ENCODE data around the gene FOXL1.

FOXL1 gene

GRCh38 chr16:86567701-86568581, 10.4 kb upstream of the FOXL1 start:
- no peak overlapping the region for H3K27ac ChIP-seq (ENCODE audit: low read depth, low read length, poor library complexity, severe bottlenecking)
- no peaks in the 10 kb centered on the region for H4K20me1 ChIP-seq (ENCODE audit: insufficient read depth, low read length)
- peaks cover 48% of the 10 kb centered on the region for H3K4me1 ChIP-seq (ENCODE audit: insufficient read depth, low read length, severe bottlenecking)
- H3K9me3 ChIP-seq (ENCODE audit: low read length): no peaks in the 10 kb centered on the region
- no peaks in the 10 kb centered on the region for H3K36me3 ChIP-seq (ENCODE audit: insufficient read depth, low read length)
- no peak overlapping the region for H3K4me2 ChIP-seq (ENCODE audit: low read length)
- H3K79me2 ChIP-seq (ENCODE audit: insufficient read depth, low read length): peaks cover 8% of the 10 kb centered on the region; the same call in 1 of the 2 replicates
- H3K27me3 ChIP-seq (ENCODE audit: insufficient read depth, low read length): no peaks in the 10 kb centered on the region; the same call in 1 of the 2 replicates
- H3K4me3 ChIP-seq (ENCODE audit: low read depth, low read length, poor library complexity, severe bottlenecking): no peak overlapping the region
- TF ChIP-seq EZH2 (IDR thresholded peaks at IDR 0.05; ENCODE audit: borderline replicate concordance, low read length): no peak
- TF ChIP-seq CTCF (IDR thresholded peaks at IDR 0.05; ENCODE audit: low read length): no peak
- H2AFZ ChIP-seq (ENCODE audit: low read length): no peak overlapping the region
- 0 out of 2 replicates have a peak, but pooled peaks cover 3% of the 10 kb centered on the region for H3F3A ChIP-seq (ENCODE audit: insufficient read depth, low read length)
- no peak overlapping the region for H3K9ac ChIP-seq (ENCODE audit: low read length)
- H3K9me2 ChIP-seq (ENCODE audit: low read depth, low read length): no peaks in the 10 kb centered on the region

- 0 out of 2 replicates have a peak, but pooled peaks cover 3% of the 10 kb centered on the region for H3F3A ChIP-seq (ENCODE audit: insufficient read depth, low read length)
- H2AFZ ChIP-seq (ENCODE audit: low read length): no peak overlapping the region
- TF ChIP-seq CTCF (IDR thresholded peaks at IDR 0.05; ENCODE audit: low read length): no peak
- no peak for TF ChIP-seq EZH2 (IDR thresholded peaks at IDR 0.05; ENCODE audit: borderline replicate concordance, low read length)
- peak overlapping the region; percentile 70 for H3K4me2 ChIP-seq (ENCODE audit: low read length)
- peak overlapping the region; percentile 91 for H3K27ac ChIP-seq (ENCODE audit: low read depth, low read length, poor library complexity, severe bottlenecking)
- no peaks in the 10 kb centered on the region for H3K9me2 ChIP-seq (ENCODE audit: low read depth, low read length)
- H3K9me3 ChIP-seq (ENCODE audit: low read length): no peaks in the 10 kb centered on the region
- no peaks in the 10 kb centered on the region; the same call in 1 of the 2 replicates for H3K27me3 ChIP-seq (ENCODE audit: insufficient read depth, low read length)
- H4K20me1 ChIP-seq (ENCODE audit: insufficient read depth, low read length): no peaks in the 10 kb centered on the region
- H3K4me1 ChIP-seq (ENCODE audit: insufficient read depth, low read length, severe bottlenecking): peaks cover 54% of the 10 kb centered on the region
- no peak overlapping the region for H3K4me3 ChIP-seq (ENCODE audit: low read depth, low read length, poor library complexity, severe bottlenecking)
- no peak overlapping the region; the same call in 1 of the 2 replicates for H3K9ac ChIP-seq (ENCODE audit: low read length)
- H3K79me2 ChIP-seq (ENCODE audit: insufficient read depth, low read length): peaks cover 8% of the 10 kb centered on the region; the same call in 1 of the 2 replicates
- H3K36me3 ChIP-seq (ENCODE audit: insufficient read depth, low read length): peaks cover 4% of the 10 kb centered on the region; the same call in 1 of the 2 replicates
These were observed 9.4 kb upstream of the FOXL1 start for GRCh38 chr16:86568677-86569623.

GRCh38 chr16:86569701-86570447, 8.5 kb upstream of the FOXL1 start:
- H3K27me3 ChIP-seq (ENCODE audit: insufficient read depth, low read length): no peaks in the 10 kb centered on the region; the same call in 1 of the 2 replicates
- peak overlapping the region; percentile 53; the same call in 1 of the 2 replicates for H2AFZ ChIP-seq (ENCODE audit: low read length)

More at GRCh38 chr16:86569701-86570447, 8.5 kb upstream of the FOXL1 start:
- Histone ChIP-seq H3K79me2 (ENCODE audit: insufficient read depth, low read length) (peaks cover 8% of the 10 kb centered on the region; the same call in 1 of the 2 replicates), H3F3A (ENCODE audit: insufficient read depth, low read length) (0 out of 2 replicates have a peak, but pooled peaks cover 3% of the 10 kb centered on the region), H3K4me1 (ENCODE audit: insufficient read depth, low read length, severe bottlenecking) (peaks cover 56% of the 10 kb centered on the region), H3K4me3 (ENCODE audit: low read depth, low read length, poor library complexity, severe bottlenecking) (peak overlapping the region; percentile 65), H3K27ac (ENCODE audit: low read depth, low read length, poor library complexity, severe bottlenecking) (peak overlapping the region; percentile 91), H3K4me2 (ENCODE audit: low read length) (peak overlapping the region; percentile 70), H3K9me3 (ENCODE audit: low read length) (no peaks in the 10 kb centered on the region), H3K9me2 (ENCODE audit: low read depth, low read length) (no peaks in the 10 kb centered on the region), H3K36me3 (ENCODE audit: insufficient read depth, low read length) (peaks cover 12% of the 10 kb centered on the region; the same call in 1 of the 2 replicates), H3K9ac (ENCODE audit: low read length) (peak overlapping the region; percentile 77), H4K20me1 (ENCODE audit: insufficient read depth, low read length) (no peaks in the 10 kb centered on the region)
- TF ChIP-seq EZH2 (IDR thresholded peaks at IDR 0.05; ENCODE audit: borderline replicate concordance, low read length) (no peak), CTCF (IDR thresholded peaks at IDR 0.05; ENCODE audit: low read length) (no peak)
